ENCODE data around the gene SLC6A12.

Gene SLC6A12

DNA sequence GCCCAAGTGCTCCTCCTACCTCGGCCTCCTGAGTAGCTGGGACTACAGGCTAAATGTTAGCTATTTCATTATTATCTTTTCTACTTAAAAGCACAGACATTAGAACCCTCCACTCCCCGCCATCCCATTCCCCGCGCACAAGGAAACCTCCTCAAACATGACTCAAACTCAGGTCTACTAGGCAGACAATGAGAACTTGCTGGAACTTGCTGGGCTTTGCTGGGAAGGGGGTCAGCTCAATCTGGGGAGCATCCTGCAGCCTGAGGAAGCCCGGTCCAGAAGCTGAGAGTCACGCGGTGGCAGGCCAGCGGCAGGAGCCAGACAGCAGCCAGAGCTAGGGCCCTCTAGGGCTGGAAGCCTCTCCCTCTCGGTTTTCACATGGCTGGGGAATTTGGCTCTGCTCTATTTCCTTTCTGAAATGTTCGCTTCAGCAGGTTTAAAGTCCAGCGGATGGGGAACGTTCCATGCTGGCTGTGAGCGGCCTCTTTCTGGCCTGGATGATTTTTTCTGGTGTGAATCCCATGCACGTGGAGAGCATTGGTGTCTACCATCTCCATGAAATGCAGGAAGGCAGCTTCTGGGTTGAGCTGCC, 68.5 kb downstream of the SLC6A12 start:
- no peak overlapping the region for H3K4me3 ChIP-seq (ENCODE audit: low read depth, low read length)
- no peak for DNase-seq (ENCODE audit: low read depth)
- TF ChIP-seq, protein P1, sequence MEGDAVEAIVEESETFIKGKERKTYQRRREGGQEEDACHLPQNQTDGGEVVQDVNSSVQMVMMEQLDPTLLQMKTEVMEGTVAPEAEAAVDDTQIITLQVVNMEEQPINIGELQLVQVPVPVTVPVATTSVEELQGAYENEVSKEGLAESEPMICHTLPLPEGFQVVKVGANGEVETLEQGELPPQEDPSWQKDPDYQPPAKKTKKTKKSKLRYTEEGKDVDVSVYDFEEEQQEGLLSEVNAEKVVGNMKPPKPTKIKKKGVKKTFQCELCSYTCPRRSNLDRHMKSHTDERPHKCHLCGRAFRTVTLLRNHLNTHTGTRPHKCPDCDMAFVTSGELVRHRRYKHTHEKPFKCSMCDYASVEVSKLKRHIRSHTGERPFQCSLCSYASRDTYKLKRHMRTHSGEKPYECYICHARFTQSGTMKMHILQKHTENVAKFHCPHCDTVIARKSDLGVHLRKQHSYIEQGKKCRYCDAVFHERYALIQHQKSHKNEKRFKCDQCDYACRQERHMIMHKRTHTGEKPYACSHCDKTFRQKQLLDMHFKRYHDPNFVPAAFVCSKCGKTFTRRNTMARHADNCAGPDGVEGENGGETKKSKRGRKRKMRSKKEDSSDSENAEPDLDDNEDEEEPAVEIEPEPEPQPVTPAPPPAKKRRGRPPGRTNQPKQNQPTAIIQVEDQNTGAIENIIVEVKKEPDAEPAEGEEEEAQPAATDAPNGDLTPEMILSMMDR (IDR thresholded peaks at IDR 0.05; ENCODE audit: low read depth, low read length, missing control alignments): no peak

DNA sequence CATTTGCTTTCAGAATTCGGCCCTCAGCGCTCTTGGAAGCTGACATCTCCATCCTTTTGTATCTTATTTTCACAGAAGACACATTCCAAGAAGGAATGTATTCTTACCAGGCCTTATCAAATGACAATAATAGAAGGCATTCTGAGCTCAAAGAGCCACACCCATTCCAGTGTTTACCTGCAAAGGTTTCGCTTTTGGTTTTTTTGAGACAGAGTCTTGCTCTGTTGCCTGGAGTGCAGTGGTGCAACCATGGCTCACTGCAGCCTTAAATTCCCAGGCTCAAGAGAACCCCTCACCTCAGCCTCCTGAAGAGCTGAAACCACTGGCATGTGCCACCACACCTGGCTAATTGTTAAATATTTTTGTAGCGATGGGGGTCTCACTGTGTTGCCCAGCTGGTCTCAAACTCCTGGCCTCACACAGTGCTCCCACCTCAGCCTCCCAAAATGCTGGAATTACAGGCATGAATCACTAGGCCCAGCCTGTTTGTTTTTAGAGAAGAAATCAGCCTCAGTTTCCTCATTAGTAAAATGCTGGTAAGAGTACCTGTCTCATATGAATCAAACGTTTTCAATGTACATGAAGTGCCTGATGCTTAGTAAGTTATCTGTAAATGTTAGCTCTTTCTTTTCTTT, 69.2 kb downstream of the SLC6A12 start:
- no peak overlapping the region for H3K4me3 ChIP-seq (ENCODE audit: low read depth, low read length)
- TF ChIP-seq, protein P1 (IDR thresholded peaks at IDR 0.05; ENCODE audit: low read depth, low read length, missing control alignments): no peak
- no peak for DNase-seq (ENCODE audit: low read depth)

DNA sequence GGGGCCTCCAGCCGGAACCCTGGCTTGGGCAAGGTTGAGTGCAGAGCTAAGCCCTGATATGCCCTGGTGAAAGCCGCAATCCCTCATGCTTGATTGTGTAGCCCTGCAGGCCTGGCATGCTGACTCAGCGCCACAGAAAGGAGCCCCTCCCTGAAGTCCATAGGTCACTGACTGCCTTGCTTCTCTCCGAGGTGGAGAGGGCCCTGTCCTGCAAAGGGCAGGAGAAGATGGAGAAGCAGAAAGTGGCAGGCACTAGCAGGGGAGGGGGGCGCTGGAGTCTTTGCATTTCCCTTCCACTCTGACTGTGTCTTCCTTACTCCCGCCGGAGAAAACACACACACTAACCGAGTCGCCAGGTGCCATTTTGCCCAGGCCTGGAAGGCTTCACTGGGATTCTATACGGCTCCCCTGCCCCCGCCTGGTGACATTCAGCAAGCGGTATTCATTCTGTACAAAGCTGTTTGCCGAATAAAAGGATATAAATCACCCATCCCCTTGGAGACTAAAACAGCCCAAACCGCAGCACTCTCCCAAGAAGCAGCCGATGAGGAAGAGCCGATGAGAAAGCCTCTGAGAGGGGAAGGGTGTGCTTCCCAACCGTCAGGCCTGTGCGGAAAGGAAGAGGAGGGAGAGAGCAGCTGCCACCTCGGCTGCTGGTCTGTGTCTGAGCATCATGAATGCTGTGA, 69.8 kb downstream of the SLC6A12 start:
- no peak for DNase-seq (ENCODE audit: low read depth)
- TF ChIP-seq, protein P1 (IDR thresholded peaks at IDR 0.05; ENCODE audit: low read depth, low read length, missing control alignments): no peak
- H3K4me3 ChIP-seq (ENCODE audit: low read depth, low read length): no peak overlapping the region

DNA sequence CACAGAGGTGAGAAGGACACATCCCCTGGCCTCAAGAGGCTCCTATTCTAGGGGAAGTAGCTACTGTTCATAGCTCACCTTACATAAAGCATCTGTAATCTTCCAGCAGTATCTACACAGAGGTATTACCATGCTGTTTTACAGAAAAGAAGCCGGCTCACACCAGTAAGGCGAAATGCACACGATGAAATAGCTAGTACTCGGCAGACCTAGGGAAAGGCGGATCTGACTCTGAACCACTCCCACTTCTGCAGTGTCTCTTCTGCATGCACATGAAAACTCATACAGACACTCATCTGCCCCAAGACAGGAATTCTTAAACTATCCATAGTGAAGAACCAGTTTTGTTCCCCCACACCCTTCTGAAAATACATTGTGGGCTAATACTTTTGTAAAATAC, 73.8 kb downstream of the SLC6A12 start:
- no peak overlapping the region for H3K4me3 ChIP-seq (ENCODE audit: low read depth, low read length)
- TF ChIP-seq, protein P1 (IDR thresholded peaks at IDR 0.05; ENCODE audit: low read depth, low read length, missing control alignments): no peak
- no peak for DNase-seq (ENCODE audit: low read depth)

All from GM12864 (cell line).